ENCODE results near the gene PCSK6. TPM values are rescaled to one million over a fixed set of nuclear protein-coding genes. Genes with fewer than 3 reads are reported as not detected.
A peak's percentile ranks its signal among the peaks of the same experiment; 100 is the strongest.

Gene PCSK6
- total RNA-seq, 1 donor from 2014 or later = 3.8 TPM

GRCh38 chr15:101306341-101307047, 183.0 kb downstream of the PCSK6 start:
- no peak overlapping the region for H3K27ac Mint-ChIP-seq (ENCODE audit: unreplicated experiment)
- no peak for DNase-seq
- no peaks in the 10 kb centered on the region for H3K9me3 Mint-ChIP-seq (ENCODE audit: unreplicated experiment)
- H3K27me3 Mint-ChIP-seq (ENCODE audit: unreplicated experiment) = peaks cover 4% of the 10 kb centered on the region
- H3K4me1 Mint-ChIP-seq (ENCODE audit: low read depth, unreplicated experiment) = peaks cover 13% of the 10 kb centered on the region
- no peak overlapping the region for H3K4me3 Mint-ChIP-seq (ENCODE audit: unreplicated experiment)
- peaks cover 4% of the 10 kb centered on the region for H3K36me3 Mint-ChIP-seq (ENCODE audit: unreplicated experiment)
- no peak for TF ChIP-seq CTCF (IDR thresholded peaks at IDR 0.05; ENCODE audit: partially characterized antibody, unreplicated experiment)

DNA sequence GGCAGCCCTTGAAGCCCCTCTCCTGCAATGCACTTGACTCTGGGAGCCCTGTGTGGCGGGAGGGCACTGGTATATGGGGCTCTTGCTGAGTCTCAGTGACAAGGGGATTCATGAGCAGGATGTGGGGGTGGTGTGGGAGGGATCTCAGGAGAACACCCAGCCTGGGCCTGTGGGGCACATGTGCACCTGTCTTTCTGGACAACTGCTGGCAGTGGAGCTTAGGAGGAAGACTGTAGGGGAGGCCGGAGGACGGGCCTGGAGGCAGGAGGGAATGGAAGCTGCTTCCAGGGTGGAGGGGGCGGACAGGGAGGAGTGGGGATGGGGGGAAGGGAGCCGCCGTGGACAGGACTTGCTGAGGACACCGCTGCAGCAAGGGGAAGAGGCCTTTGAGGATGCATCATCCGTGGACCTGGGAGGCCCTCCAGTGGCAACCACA, 183.7 kb downstream of the PCSK6 start:
- Mint-ChIP-seq H3K4me1 (ENCODE audit: low read depth, unreplicated experiment) (peaks cover 13% of the 10 kb centered on the region), H3K9me3 (ENCODE audit: unreplicated experiment) (no peaks in the 10 kb centered on the region), H3K27me3 (ENCODE audit: unreplicated experiment) (peaks cover 4% of the 10 kb centered on the region), H3K4me3 (ENCODE audit: unreplicated experiment) (no peak overlapping the region), H3K27ac (ENCODE audit: unreplicated experiment) (no peak overlapping the region), H3K36me3 (ENCODE audit: unreplicated experiment) (peaks cover 4% of the 10 kb centered on the region)
- no peak for TF ChIP-seq CTCF (IDR thresholded peaks at IDR 0.05; ENCODE audit: partially characterized antibody, unreplicated experiment)
- no peak for DNase-seq

DNA sequence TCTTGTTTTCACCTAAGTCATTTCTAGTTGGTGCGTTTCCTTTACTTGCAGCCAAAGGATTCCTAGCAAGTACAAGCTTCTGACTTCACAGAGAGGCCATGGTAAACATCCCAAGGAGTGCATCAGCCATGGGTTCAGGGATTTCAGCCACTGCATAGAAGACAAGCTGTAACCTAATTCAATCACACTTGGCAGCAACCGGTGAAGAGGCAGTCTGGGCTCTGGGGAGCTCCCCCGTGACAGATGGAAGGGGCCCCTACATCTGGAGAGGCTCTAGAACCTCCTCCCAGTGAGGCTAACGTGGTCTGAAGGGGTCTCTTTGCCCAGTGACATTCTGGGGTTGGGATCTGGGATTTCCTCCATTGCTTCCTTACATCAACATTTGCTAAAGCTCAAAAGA, 186.1 kb downstream of the PCSK6 start:
- no peaks in the 10 kb centered on the region for H3K9me3 Mint-ChIP-seq (ENCODE audit: unreplicated experiment)
- no peak for DNase-seq
- no peak overlapping the region for H3K4me3 Mint-ChIP-seq (ENCODE audit: unreplicated experiment)
- peaks cover 15% of the 10 kb centered on the region for H3K4me1 Mint-ChIP-seq (ENCODE audit: low read depth, unreplicated experiment)
- no peak for TF ChIP-seq CTCF (IDR thresholded peaks at IDR 0.05; ENCODE audit: partially characterized antibody, unreplicated experiment)
- peaks cover 4% of the 10 kb centered on the region for H3K27me3 Mint-ChIP-seq (ENCODE audit: unreplicated experiment)
- H3K27ac Mint-ChIP-seq (ENCODE audit: unreplicated experiment) = no peak overlapping the region
- peaks cover 4% of the 10 kb centered on the region for H3K36me3 Mint-ChIP-seq (ENCODE audit: unreplicated experiment)

DNA sequence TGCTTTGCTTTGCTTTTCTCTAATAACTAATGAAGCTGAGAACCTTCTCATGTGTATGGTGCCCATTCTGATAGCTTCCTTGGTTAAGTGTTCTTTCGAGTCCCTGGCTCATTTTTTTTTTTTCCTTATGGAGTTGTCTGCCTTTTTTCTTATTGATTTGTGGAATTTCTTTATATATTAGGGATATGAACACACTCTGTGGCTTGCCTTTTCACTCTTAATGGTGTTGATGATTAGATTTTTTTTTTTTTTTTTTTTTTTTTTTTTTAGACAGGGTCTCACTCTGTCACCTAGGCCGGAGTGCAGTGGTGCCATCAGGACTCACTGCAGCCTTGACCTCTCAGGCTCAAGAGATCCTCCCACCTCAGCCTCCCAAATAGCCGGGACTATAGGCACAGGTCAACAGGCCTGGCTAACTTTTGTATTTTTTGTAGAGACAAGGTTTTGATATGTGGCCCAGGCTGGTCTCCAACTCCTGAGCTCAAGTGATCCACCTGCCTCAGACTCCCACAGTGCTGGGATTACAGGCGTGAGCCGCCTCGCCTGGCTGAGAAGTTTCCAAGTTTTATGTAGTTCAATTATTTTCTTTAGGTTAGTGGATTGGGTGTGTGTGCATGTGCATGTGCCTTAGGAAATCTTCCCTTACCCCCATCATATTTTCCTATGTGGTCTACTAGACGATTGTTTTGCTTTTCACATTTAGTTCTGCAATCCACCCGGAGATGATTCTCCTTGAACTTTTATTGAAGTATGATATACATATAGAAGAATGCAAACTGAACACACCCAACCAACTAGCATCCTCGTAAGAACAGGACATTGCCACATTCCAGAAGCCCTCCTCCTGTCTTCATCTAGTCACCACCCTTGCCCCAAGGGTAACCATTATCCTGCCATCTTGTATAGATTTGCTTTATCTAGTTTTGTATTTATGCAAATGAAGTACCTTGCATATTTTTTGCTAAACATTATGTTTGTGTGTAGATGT, 192.8 kb downstream of the PCSK6 start:
- no peak overlapping the region for H3K27ac Mint-ChIP-seq (ENCODE audit: unreplicated experiment)
- no peak for TF ChIP-seq CTCF (IDR thresholded peaks at IDR 0.05; ENCODE audit: partially characterized antibody, unreplicated experiment)
- no peaks in the 10 kb centered on the region for H3K36me3 Mint-ChIP-seq (ENCODE audit: unreplicated experiment)
- no peaks in the 10 kb centered on the region for H3K9me3 Mint-ChIP-seq (ENCODE audit: unreplicated experiment)
- H3K4me3 Mint-ChIP-seq (ENCODE audit: unreplicated experiment) = peak overlapping the region; percentile 91
- DNase-seq = no peak
- H3K4me1 Mint-ChIP-seq (ENCODE audit: low read depth, unreplicated experiment) = peaks cover 14% of the 10 kb centered on the region
- H3K27me3 Mint-ChIP-seq (ENCODE audit: unreplicated experiment) = peaks cover 6% of the 10 kb centered on the region

All from glutamatergic neuron (in vitro differentiated cells).